ENCODE measurements around the gene PDE6D. TPM values are rescaled to one million over a fixed set of nuclear protein-coding genes. Genes with fewer than 3 reads are reported as not detected.

Gene PDE6D
- total and polyA plus RNA-seq, 2 of the 13 experiments (the other 11 are each of a cell fraction or from before 2014, with no cell fraction given) = 14.1 to 23.2 TPM

- TF ChIP-seq ZNF451 (CRISPR knock-in tag; IDR thresholded peaks at IDR 0.05) = no peak; the same call in 1 of the 2 replicates
- TF ChIP-seq, protein P1, sequence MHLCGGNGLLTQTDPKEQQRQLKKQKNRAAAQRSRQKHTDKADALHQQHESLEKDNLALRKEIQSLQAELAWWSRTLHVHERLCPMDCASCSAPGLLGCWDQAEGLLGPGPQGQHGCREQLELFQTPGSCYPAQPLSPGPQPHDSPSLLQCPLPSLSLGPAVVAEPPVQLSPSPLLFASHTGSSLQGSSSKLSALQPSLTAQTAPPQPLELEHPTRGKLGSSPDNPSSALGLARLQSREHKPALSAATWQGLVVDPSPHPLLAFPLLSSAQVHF (CRISPR knock-in tag; IDR thresholded peaks at IDR 0.05) = peak; percentile 70
- TF ChIP-seq, protein P2, sequence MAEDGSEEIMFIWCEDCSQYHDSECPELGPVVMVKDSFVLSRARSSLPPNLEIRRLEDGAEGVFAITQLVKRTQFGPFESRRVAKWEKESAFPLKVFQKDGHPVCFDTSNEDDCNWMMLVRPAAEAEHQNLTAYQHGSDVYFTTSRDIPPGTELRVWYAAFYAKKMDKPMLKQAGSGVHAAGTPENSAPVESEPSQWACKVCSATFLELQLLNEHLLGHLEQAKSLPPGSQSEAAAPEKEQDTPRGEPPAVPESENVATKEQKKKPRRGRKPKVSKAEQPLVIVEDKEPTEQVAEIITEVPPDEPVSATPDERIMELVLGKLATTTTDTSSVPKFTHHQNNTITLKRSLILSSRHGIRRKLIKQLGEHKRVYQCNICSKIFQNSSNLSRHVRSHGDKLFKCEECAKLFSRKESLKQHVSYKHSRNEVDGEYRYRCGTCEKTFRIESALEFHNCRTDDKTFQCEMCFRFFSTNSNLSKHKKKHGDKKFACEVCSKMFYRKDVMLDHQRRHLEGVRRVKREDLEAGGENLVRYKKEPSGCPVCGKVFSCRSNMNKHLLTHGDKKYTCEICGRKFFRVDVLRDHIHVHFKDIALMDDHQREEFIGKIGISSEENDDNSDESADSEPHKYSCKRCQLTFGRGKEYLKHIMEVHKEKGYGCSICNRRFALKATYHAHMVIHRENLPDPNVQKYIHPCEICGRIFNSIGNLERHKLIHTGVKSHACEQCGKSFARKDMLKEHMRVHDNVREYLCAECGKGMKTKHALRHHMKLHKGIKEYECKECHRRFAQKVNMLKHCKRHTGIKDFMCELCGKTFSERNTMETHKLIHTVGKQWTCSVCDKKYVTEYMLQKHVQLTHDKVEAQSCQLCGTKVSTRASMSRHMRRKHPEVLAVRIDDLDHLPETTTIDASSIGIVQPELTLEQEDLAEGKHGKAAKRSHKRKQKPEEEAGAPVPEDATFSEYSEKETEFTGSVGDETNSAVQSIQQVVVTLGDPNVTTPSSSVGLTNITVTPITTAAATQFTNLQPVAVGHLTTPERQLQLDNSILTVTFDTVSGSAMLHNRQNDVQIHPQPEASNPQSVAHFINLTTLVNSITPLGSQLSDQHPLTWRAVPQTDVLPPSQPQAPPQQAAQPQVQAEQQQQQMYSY (CRISPR knock-in tag; IDR thresholded peaks at IDR 0.05) = peak; percentile 100
- 0 out of 2 replicates have a peak, but pooled peaks have one; percentile 24 for TF ChIP-seq ZNF83 (CRISPR knock-in tag; IDR thresholded peaks at IDR 0.05; ENCODE audit: borderline replicate concordance)
- TF ChIP-seq MAFF (IDR thresholded peaks at IDR 0.05; ENCODE audit: low read depth, low read length) = no peak
- TF ChIP-seq, protein P3, sequence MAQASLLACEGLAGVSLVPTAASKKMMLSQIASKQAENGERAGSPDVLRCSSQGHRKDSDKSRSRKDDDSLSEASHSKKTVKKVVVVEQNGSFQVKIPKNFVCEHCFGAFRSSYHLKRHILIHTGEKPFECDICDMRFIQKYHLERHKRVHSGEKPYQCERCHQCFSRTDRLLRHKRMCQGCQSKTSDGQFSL (CRISPR knock-in tag; IDR thresholded peaks at IDR 0.05) = no peak
- no peak for TF ChIP-seq ZFYVE20 (CRISPR knock-in tag; IDR thresholded peaks at IDR 0.05; ENCODE audit: borderline replicate concordance, low read depth)
- TF ChIP-seq, protein P4, sequence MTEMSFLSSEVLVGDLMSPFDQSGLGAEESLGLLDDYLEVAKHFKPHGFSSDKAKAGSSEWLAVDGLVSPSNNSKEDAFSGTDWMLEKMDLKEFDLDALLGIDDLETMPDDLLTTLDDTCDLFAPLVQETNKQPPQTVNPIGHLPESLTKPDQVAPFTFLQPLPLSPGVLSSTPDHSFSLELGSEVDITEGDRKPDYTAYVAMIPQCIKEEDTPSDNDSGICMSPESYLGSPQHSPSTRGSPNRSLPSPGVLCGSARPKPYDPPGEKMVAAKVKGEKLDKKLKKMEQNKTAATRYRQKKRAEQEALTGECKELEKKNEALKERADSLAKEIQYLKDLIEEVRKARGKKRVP (CRISPR knock-in tag; IDR thresholded peaks at IDR 0.05) = peak in 1 of 2 experiments; percentile 60; a peak in 1 of 4 replicates
- TF ChIP-seq, protein P5, sequence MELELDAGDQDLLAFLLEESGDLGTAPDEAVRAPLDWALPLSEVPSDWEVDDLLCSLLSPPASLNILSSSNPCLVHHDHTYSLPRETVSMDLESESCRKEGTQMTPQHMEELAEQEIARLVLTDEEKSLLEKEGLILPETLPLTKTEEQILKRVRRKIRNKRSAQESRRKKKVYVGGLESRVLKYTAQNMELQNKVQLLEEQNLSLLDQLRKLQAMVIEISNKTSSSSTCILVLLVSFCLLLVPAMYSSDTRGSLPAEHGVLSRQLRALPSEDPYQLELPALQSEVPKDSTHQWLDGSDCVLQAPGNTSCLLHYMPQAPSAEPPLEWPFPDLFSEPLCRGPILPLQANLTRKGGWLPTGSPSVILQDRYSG (CRISPR knock-in tag; IDR thresholded peaks at IDR 0.05) = no peak; the same call in 1 of the 2 replicates
- TF ChIP-seq, protein P6, sequence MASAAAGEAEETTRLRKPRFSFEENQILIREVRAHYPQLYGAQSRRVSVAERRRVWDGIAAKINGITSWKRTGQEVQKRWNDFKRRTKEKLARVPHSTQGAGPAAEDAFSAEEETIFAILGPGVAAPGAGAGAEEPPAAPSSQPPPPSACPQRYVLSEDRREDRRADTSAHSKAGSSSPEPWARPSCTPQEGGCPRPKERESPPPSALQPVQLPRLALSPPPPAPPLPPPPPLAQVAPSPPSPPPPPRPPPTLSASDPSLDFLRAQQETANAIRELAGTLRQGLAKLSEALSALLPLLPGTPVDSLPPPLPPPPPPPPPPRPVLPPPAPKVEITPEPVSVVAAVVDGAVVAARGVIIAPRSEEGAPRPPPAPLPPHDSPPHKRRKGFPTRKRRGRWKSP (CRISPR knock-in tag; IDR thresholded peaks at IDR 0.05) = peak; percentile 78
- no peak for TF ChIP-seq EZH2 (conservative IDR thresholded peaks at IDR 0.05; ENCODE audit: low read depth, low read length)
- TF ChIP-seq EED (CRISPR knock-in tag; IDR thresholded peaks at IDR 0.05) = no peak; the same call in 1 of the 2 replicates
- TF ChIP-seq GTF2F1 (IDR thresholded peaks at IDR 0.05; ENCODE audit: low read length) = no peak
- TF ChIP-seq ZNF850 (CRISPR knock-in tag; conservative IDR thresholded peaks at IDR 0.05) = no peak
- TF ChIP-seq MLLT10 (CRISPR knock-in tag; IDR thresholded peaks at IDR 0.05) = no peak
- TF ChIP-seq RORA (CRISPR knock-in tag; IDR thresholded peaks at IDR 0.05) = no peak
- peak; percentile 69 for TF ChIP-seq ZNF780A (CRISPR knock-in tag; IDR thresholded peaks at IDR 0.05)
- no peak for TF ChIP-seq ZNF549 (CRISPR knock-in tag; IDR thresholded peaks at IDR 0.05)
- TF ChIP-seq FOXC1 (CRISPR knock-in tag; IDR thresholded peaks at IDR 0.05; ENCODE audit: borderline replicate concordance) = peak; percentile 73; the same call in 1 of the 2 replicates
- TF ChIP-seq ZNF441 (CRISPR knock-in tag; IDR thresholded peaks at IDR 0.05; ENCODE audit: borderline replicate concordance) = no peak; the same call in 1 of the 2 replicates
- no peak for TF ChIP-seq SP5 (CRISPR knock-in tag; IDR thresholded peaks at IDR 0.05; ENCODE audit: borderline replicate concordance, low read depth)
Measured at GRCh38 chr2:231706731-231707624, 74.1 kb downstream of the PDE6D start (continued).
